Measurements from ENCODE around the gene CDHR5. TPM values are rescaled to one million over a fixed set of nuclear protein-coding genes. Genes with fewer than 3 reads are reported as not detected.

Gene CDHR5
- total and polyA plus RNA-seq, 5 donors from 2014 or later: not detected

GRCh38 chr11:614021-614622 lies 10.6 kb downstream of the CDHR5 start:
- no peaks in the 10 kb centered on the region for H3K9me3 Mint-ChIP-seq
- peaks cover 0 to 27% (median 4%) of the 10 kb centered on the region in 4 donors for H3K4me1 Mint-ChIP-seq
- DNase-seq (no peak), ATAC-seq (ENCODE audit: low read depth in 2 of 2) (no peak)
- peak overlapping the region; percentile 65 to 84 (median 80) for H3K4me3 Mint-ChIP-seq
- H3K36me3 Mint-ChIP-seq: peaks cover 4% of the 10 kb centered on the region
- Histone ChIP-seq H3K9me3 (ENCODE audit: control insufficient read depth in 2 of 2, low read length in 2 of 2) (no peaks in the 10 kb centered on the region), H3K27ac (ENCODE audit: insufficient read depth, low read length, poor library complexity, severe bottlenecking) (peak overlapping the region; percentile 93), H3K4me1 (ENCODE audit: control insufficient read depth, insufficient read depth, low read length, poor library complexity, severe bottlenecking) (peaks cover 30% of the 10 kb centered on the region), H3K36me3 (ENCODE audit: control insufficient read depth, insufficient read depth, low read length) (peaks cover 28% of the 10 kb centered on the region), H3K4me3 (ENCODE audit: low read depth, low read length) (no peak overlapping the region), H3K27me3 (ENCODE audit: control insufficient read depth, insufficient read depth, low read length) (no peaks in the 10 kb centered on the region)
- peak overlapping the region; percentile 65 to 86 (median 66) for H3K27ac Mint-ChIP-seq
- H3K27me3 Mint-ChIP-seq: no peaks in the 10 kb centered on the region

GRCh38 chr11:613369-613968 lies 11.3 kb downstream of the CDHR5 start:
- Histone ChIP-seq H3K4me3 (ENCODE audit: low read depth, low read length) (no peak overlapping the region), H3K27me3 (ENCODE audit: control insufficient read depth, insufficient read depth, low read length) (no peaks in the 10 kb centered on the region), H3K9me3 (ENCODE audit: control insufficient read depth in 2 of 2, low read length in 2 of 2) (no peaks in the 10 kb centered on the region), H3K27ac (ENCODE audit: insufficient read depth, low read length, poor library complexity, severe bottlenecking) (peak overlapping the region; percentile 93), H3K36me3 (ENCODE audit: control insufficient read depth, insufficient read depth, low read length) (peaks cover 33% of the 10 kb centered on the region), H3K4me1 (ENCODE audit: control insufficient read depth, insufficient read depth, low read length, poor library complexity, severe bottlenecking) (peaks cover 30% of the 10 kb centered on the region)
- Mint-ChIP-seq H3K27ac (peak overlapping the region in 2 of 3 donors; percentile 82 to 86), H3K36me3 (peaks cover 4% of the 10 kb centered on the region), H3K4me3 (peak overlapping the region in 1 of 4 donors; percentile 41), H3K4me1 (peaks cover 0 to 27% (median 4%) of the 10 kb centered on the region in 4 donors), H3K9me3 (peaks cover 0 to under 1% (median 0%) of the 10 kb centered on the region in 7 donors), H3K27me3 (no peaks in the 10 kb centered on the region)
- DNase-seq (peak; percentile 78 to 83 (median 81)), ATAC-seq (ENCODE audit: low read depth in 2 of 2) (peak; percentile 31 to 39)

GRCh38 chr11:612961-613300 lies 11.8 kb downstream of the CDHR5 start:
- peak overlapping the region in 2 of 3 donors; percentile 75 to 91 for H3K27ac Mint-ChIP-seq
- no peaks in the 10 kb centered on the region for H3K27me3 Mint-ChIP-seq
- peaks cover 0 to 27% (median 4%) of the 10 kb centered on the region in 4 donors for H3K4me1 Mint-ChIP-seq
- peak overlapping the region in 1 of 4 donors; percentile 85 for H3K4me3 Mint-ChIP-seq
- H3K27me3 ChIP-seq (ENCODE audit: control insufficient read depth, insufficient read depth, low read length): no peaks in the 10 kb centered on the region
- peaks cover 38% of the 10 kb centered on the region for H3K36me3 ChIP-seq (ENCODE audit: control insufficient read depth, insufficient read depth, low read length)
- H3K4me3 ChIP-seq (ENCODE audit: low read depth, low read length): no peak overlapping the region
- no peak for DNase-seq
- H3K27ac ChIP-seq (ENCODE audit: insufficient read depth, low read length, poor library complexity, severe bottlenecking): peak overlapping the region; percentile 84
- no peak for ATAC-seq (ENCODE audit: low read depth in 2 of 2)
- H3K4me1 ChIP-seq (ENCODE audit: control insufficient read depth, insufficient read depth, low read length, poor library complexity, severe bottlenecking): peaks cover 30% of the 10 kb centered on the region
- no peaks in the 10 kb centered on the region for H3K9me3 ChIP-seq (ENCODE audit: control insufficient read depth in 2 of 2, low read length in 2 of 2)
- peaks cover 0 to 2% (median 0%) of the 10 kb centered on the region in 7 donors for H3K9me3 Mint-ChIP-seq
- peaks cover 4% of the 10 kb centered on the region for H3K36me3 Mint-ChIP-seq

GRCh38 chr11:612201-612960 lies 12.4 kb downstream of the CDHR5 start:
- ATAC-seq (ENCODE audit: low read depth in 2 of 2): no peak
- peak overlapping the region; percentile 84 for H3K27ac ChIP-seq (ENCODE audit: insufficient read depth, low read length, poor library complexity, severe bottlenecking)

DNA sequence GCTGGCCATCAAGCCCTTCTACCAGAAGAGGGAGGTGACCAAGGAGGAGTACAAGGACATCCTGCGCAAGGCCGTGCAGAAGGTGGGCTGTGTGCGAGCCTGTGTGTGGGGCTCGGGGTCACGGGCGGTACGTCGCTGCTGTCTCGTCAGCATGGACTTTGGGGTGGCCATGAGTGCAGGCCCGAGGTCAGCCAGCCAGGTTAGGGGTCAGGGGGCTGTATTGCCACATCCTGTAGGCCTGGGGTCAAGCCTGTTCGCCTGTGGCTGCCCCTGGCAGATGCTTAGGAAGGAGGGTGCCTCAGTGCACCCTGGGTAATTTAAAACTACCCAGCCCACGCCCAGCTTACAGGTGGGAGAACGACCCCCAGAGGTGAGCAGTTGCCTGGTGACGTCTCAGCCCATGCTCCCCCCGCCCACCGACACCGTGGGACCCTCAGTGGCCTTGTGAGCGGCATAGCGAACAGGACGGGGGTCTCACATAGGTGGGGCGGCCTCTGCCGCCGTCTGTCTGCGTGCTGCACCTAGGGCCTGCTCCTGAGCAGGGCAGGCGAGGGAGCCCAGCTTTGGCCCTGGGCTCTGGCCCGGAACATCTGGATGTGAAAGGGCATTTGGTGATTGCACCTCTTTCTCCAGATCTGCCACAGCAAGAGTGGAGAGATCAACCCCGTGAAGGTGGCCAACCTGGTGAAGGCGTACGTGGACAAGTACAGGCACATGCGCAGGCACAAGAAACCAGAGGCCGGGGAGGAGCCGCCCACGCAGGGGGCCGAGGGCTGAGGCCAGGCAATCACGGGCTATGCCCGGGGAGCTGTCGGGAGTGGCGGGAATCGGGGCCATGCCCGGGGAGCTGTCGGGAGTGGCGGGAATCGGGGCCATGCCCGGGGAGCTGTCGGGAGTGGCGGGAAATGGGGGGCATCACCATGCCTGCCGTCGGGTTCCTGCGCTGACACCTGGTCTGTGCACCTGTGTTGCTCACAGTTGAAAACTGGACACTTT lies 13.5 kb downstream of the CDHR5 start:
- peaks cover 53% of the 10 kb centered on the region for H3K36me3 ChIP-seq (ENCODE audit: control insufficient read depth, insufficient read depth, low read length)
- H3K4me1 ChIP-seq (ENCODE audit: control insufficient read depth, insufficient read depth, low read length, poor library complexity, severe bottlenecking): peaks cover 26% of the 10 kb centered on the region
- peaks cover 0 to 26% (median 4%) of the 10 kb centered on the region in 4 donors for H3K4me1 Mint-ChIP-seq
- H3K27me3 ChIP-seq (ENCODE audit: control insufficient read depth, insufficient read depth, low read length): no peaks in the 10 kb centered on the region
- peak overlapping the region in 2 of 3 donors; percentile 84 to 91 for H3K27ac Mint-ChIP-seq
- H3K27me3 Mint-ChIP-seq: no peaks in the 10 kb centered on the region
- no peak for DNase-seq
- H3K9me3 ChIP-seq (ENCODE audit: control insufficient read depth in 2 of 2, low read length in 2 of 2): no peaks in the 10 kb centered on the region
- H3K36me3 Mint-ChIP-seq: peaks cover 4% of the 10 kb centered on the region
- H3K27ac ChIP-seq (ENCODE audit: insufficient read depth, low read length, poor library complexity, severe bottlenecking): peak overlapping the region; percentile 84
- H3K4me3 Mint-ChIP-seq: peak overlapping the region in 1 of 4 donors; percentile 25
- H3K4me3 ChIP-seq (ENCODE audit: low read depth, low read length): no peak overlapping the region
- no peak for ATAC-seq (ENCODE audit: low read depth in 2 of 2)
- peaks cover 0 to 2% (median 0%) of the 10 kb centered on the region in 7 donors for H3K9me3 Mint-ChIP-seq

More at GRCh38 chr11:612201-612960, 12.4 kb downstream of the CDHR5 start:
- Histone ChIP-seq H3K9me3 (ENCODE audit: control insufficient read depth in 2 of 2, low read length in 2 of 2) (no peaks in the 10 kb centered on the region), H3K27me3 (ENCODE audit: control insufficient read depth, insufficient read depth, low read length) (no peaks in the 10 kb centered on the region), H3K36me3 (ENCODE audit: control insufficient read depth, insufficient read depth, low read length) (peaks cover 42% of the 10 kb centered on the region), H3K4me3 (ENCODE audit: low read depth, low read length) (no peak overlapping the region), H3K4me1 (ENCODE audit: control insufficient read depth, insufficient read depth, low read length, poor library complexity, severe bottlenecking) (peaks cover 30% of the 10 kb centered on the region)
- Mint-ChIP-seq H3K27me3 (no peaks in the 10 kb centered on the region), H3K4me1 (peaks cover 0 to 27% (median 4%) of the 10 kb centered on the region in 4 donors), H3K27ac (peak overlapping the region; percentile 84 to 91 (median 86)), H3K4me3 (peak overlapping the region; percentile 47 to 85 (median 58)), H3K36me3 (peaks cover 4% of the 10 kb centered on the region), H3K9me3 (peaks cover 0 to 2% (median 0%) of the 10 kb centered on the region in 7 donors)
- peak in 1 of 3 donors; percentile 39 for DNase-seq

GRCh38 chr11:610146-610801 lies 14.5 kb downstream of the CDHR5 start:
- H3K36me3 Mint-ChIP-seq: peaks cover 4% of the 10 kb centered on the region
- ATAC-seq (ENCODE audit: low read depth in 2 of 2) (no peak), DNase-seq (no peak)
- peaks cover 0 to 19% (median 1%) of the 10 kb centered on the region in 4 donors for H3K4me1 Mint-ChIP-seq
- no peaks in the 10 kb centered on the region for H3K27me3 Mint-ChIP-seq
- peaks cover 0 to 2% (median 0%) of the 10 kb centered on the region in 7 donors for H3K9me3 Mint-ChIP-seq
- H3K4me3 ChIP-seq (ENCODE audit: low read depth, low read length): no peak overlapping the region
- no peak overlapping the region for H3K27ac ChIP-seq (ENCODE audit: insufficient read depth, low read length, poor library complexity, severe bottlenecking)
- H3K9me3 ChIP-seq (ENCODE audit: control insufficient read depth in 2 of 2, low read length in 2 of 2): no peaks in the 10 kb centered on the region
- peaks cover 60% of the 10 kb centered on the region for H3K36me3 ChIP-seq (ENCODE audit: control insufficient read depth, insufficient read depth, low read length)
- no peaks in the 10 kb centered on the region for H3K27me3 ChIP-seq (ENCODE audit: control insufficient read depth, insufficient read depth, low read length)
- H3K4me1 ChIP-seq (ENCODE audit: control insufficient read depth, insufficient read depth, low read length, poor library complexity, severe bottlenecking): peaks cover 23% of the 10 kb centered on the region
- H3K4me3 Mint-ChIP-seq: no peak overlapping the region
- H3K27ac Mint-ChIP-seq: no peak overlapping the region

Measured in CD4-positive, CD25-positive, alpha-beta regulatory T cell (primary cell).